H1 (cell line): Measurements from ENCODE around the gene TMEM107. TPM values are rescaled to one million over a fixed set of nuclear protein-coding genes. Genes with fewer than 3 reads are reported as not detected.

Experiments used
- BACH1 ChIP-seq: IDR thresholded peaks from 2 replicates; pipeline ENCODE4 v1.6.1; 2012; ENCODE audit warnings: low read length, improper control_type of control experiment
- BCL11A ChIP-seq, 2 experiments: IDR thresholded peaks; one replicate each; pipeline ENCODE4 v1.6.1; 2011; ENCODE audit warnings: low read depth in 2 of 2, low read length in 2 of 2, mild to moderate bottlenecking in 2 of 2
- CBX8 ChIP-seq: fragments of 300-800, 300-1000 bp; sonication (generic); IDR thresholded peaks from 2 replicates; pipeline ENCODE4 v1.7.1; 2016; ENCODE audit warnings: low read depth, low read length, borderline replicate concordance
- EZH2 ChIP-seq: fragments of 200-600 bp; sonication (generic); IDR thresholded peaks from 2 replicates; pipeline ENCODE4 v1.7.1; 2012; ENCODE audit warnings: low read depth, mild to moderate bottlenecking, moderate library complexity, low read length, inconsistent platforms; ENCODE audit not compliant: severe bottlenecking
- GABPA ChIP-seq: IDR thresholded peaks from 2 replicates; pipeline ENCODE4 v1.6.1; 2011; ENCODE audit warnings: mild to moderate bottlenecking, low read length, moderate library complexity, borderline replicate concordance; ENCODE audit not compliant: insufficient read depth
- KDM4A ChIP-seq: IDR thresholded peaks from one replicate; pipeline ENCODE4 v1.7.1; 2012; ENCODE audit warnings: low read depth, mild to moderate bottlenecking, moderate library complexity, low read length, inconsistent platforms; ENCODE audit not compliant: severe bottlenecking
- NANOG ChIP-seq: IDR thresholded peaks from 2 replicates; pipeline ENCODE4 v1.6.1; 2011; ENCODE audit warnings: low read length, low read depth, mild to moderate bottlenecking, inconsistent platforms; ENCODE audit not compliant: insufficient read depth, poor library complexity, severe bottlenecking
- RNF2 ChIP-seq: fragments of 200-900, 300-1000 bp; sonication (generic); IDR thresholded peaks from 2 replicates; pipeline ENCODE4 v1.7.1; 2016; ENCODE audit warnings: borderline replicate concordance, low read depth, mild to moderate bottlenecking, antibody characterized with exemption, low read length; ENCODE audit not compliant: poor library complexity, severe bottlenecking; ENCODE audit errors: missing control alignments
- SP4 ChIP-seq: IDR thresholded peaks from 2 replicates; pipeline ENCODE4 v1.6.1; 2012; ENCODE audit warnings: low read length, inconsistent platforms
- SUZ12 ChIP-seq: fragments of 200-600 bp; sonication (generic); IDR thresholded peaks from 2 replicates; pipeline ENCODE4 v1.6.1; 2012; ENCODE audit warnings: mild to moderate bottlenecking, inconsistent platforms, low read length, moderate library complexity, mixed read lengths
- polyA plus RNA-seq, 7 experiments: library from polyadenylated mRNA; depleted of rRNA in 3 of 7; stranded (reverse) in 5 of 7; unstranded in 2 of 7; fragments of >200 nt in 5 of 7; fragments of 200-250 nt in 2 of 7; gene quantifications; 1 replicate in 5 of 7; 2 replicates in 1 of 7; 4 replicates in 1 of 7; pipeline versions ENCODE4 v1.2.1 to v1.2.3, GENCODE V29; 2011 to 2013; ENCODE audit warnings: missing spikeins in 2 of 7, mixed read lengths in 2 of 7
- total RNA-seq: library from RNA; stranded (reverse); fragmentation: NEBNext Ultra II Directional; extraction: Animal tissue kit (Norgen Biotek cat#: 25700); gene quantifications from 2 replicates; pipeline ENCODE4 v1.2.1, GENCODE V29; 2021
- TF ChIP-seq, protein P1 (sequence below): IDR thresholded peaks from 2 replicates; pipeline ENCODE4 v1.6.1; 2012; ENCODE audit warnings: low read length, inconsistent platforms
- TF ChIP-seq, protein P2 (sequence below): IDR thresholded peaks from 2 replicates; pipeline ENCODE4 v1.6.1; 2012; ENCODE audit warnings: inconsistent platforms

Gene TMEM107
- total and polyA plus RNA-seq, 2 of the 8 experiments (the other 6 are each of a cell fraction or from before 2014, with no cell fraction given): 17.3 to 21.5 TPM

DNA sequence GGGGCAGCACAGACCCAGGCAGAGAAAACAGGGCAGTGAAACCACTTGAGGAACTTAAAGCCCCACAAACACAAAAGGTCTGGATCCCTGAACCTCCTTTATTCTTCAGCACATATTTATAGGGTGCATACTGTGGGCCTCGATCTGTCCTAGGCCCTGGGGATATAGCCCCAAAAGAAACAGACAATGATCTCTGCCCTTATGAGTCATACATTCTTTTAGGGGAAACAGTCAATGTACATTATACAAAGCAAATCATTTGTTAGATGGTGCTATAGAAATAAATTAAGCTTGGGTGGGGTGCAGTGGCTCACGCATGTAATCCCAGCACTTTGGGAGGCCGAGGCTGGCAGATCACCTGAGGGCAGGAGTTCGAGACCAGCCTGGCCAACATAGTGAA lies 42.2 kb downstream of the TMEM107 start (continued):
- TF ChIP-seq, protein P1, sequence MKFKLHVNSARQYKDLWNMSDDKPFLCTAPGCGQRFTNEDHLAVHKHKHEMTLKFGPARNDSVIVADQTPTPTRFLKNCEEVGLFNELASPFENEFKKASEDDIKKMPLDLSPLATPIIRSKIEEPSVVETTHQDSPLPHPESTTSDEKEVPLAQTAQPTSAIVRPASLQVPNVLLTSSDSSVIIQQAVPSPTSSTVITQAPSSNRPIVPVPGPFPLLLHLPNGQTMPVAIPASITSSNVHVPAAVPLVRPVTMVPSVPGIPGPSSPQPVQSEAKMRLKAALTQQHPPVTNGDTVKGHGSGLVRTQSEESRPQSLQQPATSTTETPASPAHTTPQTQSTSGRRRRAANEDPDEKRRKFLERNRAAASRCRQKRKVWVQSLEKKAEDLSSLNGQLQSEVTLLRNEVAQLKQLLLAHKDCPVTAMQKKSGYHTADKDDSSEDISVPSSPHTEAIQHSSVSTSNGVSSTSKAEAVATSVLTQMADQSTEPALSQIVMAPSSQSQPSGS: no peak
- TF ChIP-seq RNF2 (no peak), BCL11A (IDR thresholded peaks at IDR 0.05; ENCODE audit: low read depth in 2 of 2, low read length in 2 of 2) (no peak), CBX8 (no peak), KDM4A (no peak), SP4 (no peak), EZH2 (no peak), SUZ12 (no peak), GABPA (no peak), NANOG (no peak), BACH1 (no peak)
- TF ChIP-seq, protein P2, sequence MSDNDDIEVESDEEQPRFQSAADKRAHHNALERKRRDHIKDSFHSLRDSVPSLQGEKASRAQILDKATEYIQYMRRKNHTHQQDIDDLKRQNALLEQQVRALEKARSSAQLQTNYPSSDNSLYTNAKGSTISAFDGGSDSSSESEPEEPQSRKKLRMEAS: no peak
- TF ChIP-seq, all 59 proteins: peak for 0
